Panc1 (cell line): Measurements from ENCODE around the gene ALG12. TPM values are rescaled to one million over a fixed set of nuclear protein-coding genes. Genes with fewer than 3 reads are reported as not detected.

Experiments used
- ATAC-seq: fragments of 200-7000 bp; cut with Tn5 transposase; 2 replicates; pipeline ENCODE4 v1.9.1; 2020; ENCODE audit warnings: mild to moderate bottlenecking, moderate library complexity
- BruUV-seq: library from RNA; stranded (reverse); fragments of 400-500 nt; replicated peaks from 2 replicates; lab custom pipeline; 2021; lab: Mats Ljungman, UMichigan
- CTCF ChIA-PET: fragments of 300-600 bp; sonication (Branson Sonifier 250); formaldehyde crosslinking; loops from one replicate; lab custom pipeline; 2022; ENCODE audit warnings: antibody characterized with exemption; lab: Charles Lee
- POLR2A ChIA-PET: fragments of 300-600 bp; sonication (Branson Sonifier 250); formaldehyde crosslinking; loops from one replicate; lab custom pipeline; 2022; ENCODE audit warnings: antibody characterized with exemption; lab: Charles Lee
- DNase-seq: peaks from one replicate; pipeline ENCODE4 v3.0.0-alpha.2; 2010; ENCODE audit warnings: low read depth, low spot score
- H3K27ac ChIP-seq: 2 replicates; pipeline ENCODE4 v1.5.1; 2011; ENCODE audit warnings: mild to moderate bottlenecking, low read length, inconsistent platforms
- H3K27me3 ChIP-seq: fragments of 200-500 bp; sonication (Bioruptor generic); 2 replicates; pipeline ENCODE4 v1.6.0; 2014; ENCODE audit warnings: low read length, inconsistent platforms; ENCODE audit not compliant: control insufficient read depth, insufficient read depth
- H3K36me3 ChIP-seq: fragments of 200-500 bp; sonication (Bioruptor generic); 2 replicates; pipeline ENCODE4 v1.5.1; 2014; ENCODE audit warnings: inconsistent platforms, mild to moderate bottlenecking, low read length, moderate library complexity; ENCODE audit not compliant: control insufficient read depth, insufficient read depth
- H3K4me1 ChIP-seq: 2 replicates; pipeline ENCODE4 v1.5.1; 2011; ENCODE audit warnings: inconsistent platforms, mild to moderate bottlenecking, low read length, moderate library complexity; ENCODE audit not compliant: control insufficient read depth, insufficient read depth
- H3K4me3 ChIP-seq, 2 experiments: 2 replicates each; pipeline ENCODE4 v1.5.1; 2011 to 2012; ENCODE audit warnings: low read depth in 2 of 2, low read length in 2 of 2, mild to moderate bottlenecking in 2 of 2, inconsistent platforms in 1 of 2, moderate library complexity in 1 of 2
- H3K9me3 ChIP-seq: fragments of 200-500 bp; sonication (Bioruptor generic); 2 replicates; pipeline ENCODE4 v1.5.1; 2014; ENCODE audit warnings: low read depth, mild to moderate bottlenecking, inconsistent platforms, low read length, moderate library complexity; ENCODE audit not compliant: control insufficient read depth, insufficient read depth
- CTCF ChIP-seq: fragments of 450-650 bp; IDR thresholded peaks from 2 replicates; pipeline ENCODE4 v1.5.1; 2017; ENCODE audit warnings: mild to moderate bottlenecking
- POLR2AphosphoS5 ChIP-seq: IDR thresholded peaks from 2 replicates; pipeline ENCODE4 v1.6.1; 2012; ENCODE audit warnings: mild to moderate bottlenecking, low read depth, low read length, moderate library complexity
- REST ChIP-seq, 2 experiments: IDR thresholded peaks; 2 replicates each; pipeline ENCODE4 v1.6.1; 2011 to 2012; ENCODE audit warnings: low read depth in 2 of 2, control low read depth in 1 of 2, low read length in 1 of 2, mild to moderate bottlenecking in 1 of 2, moderate library complexity in 1 of 2; ENCODE audit not compliant: insufficient read depth in 1 of 2
- SIN3A ChIP-seq: IDR thresholded peaks from 2 replicates; pipeline ENCODE4 v1.6.1; 2012; ENCODE audit warnings: low read depth, mild to moderate bottlenecking, low read length, moderate library complexity, borderline replicate concordance; ENCODE audit not compliant: insufficient read depth
- TCF7L2 ChIP-seq: IDR thresholded peaks from 2 replicates; pipeline ENCODE4 v1.6.1; 2011; ENCODE audit warnings: mild to moderate bottlenecking, low read depth, low read length, inconsistent platforms
- in situ Hi-C: cut with HindIII; loops from 2 replicates; pipeline ENCODE4 v1.10.0; 2016; ENCODE audit warnings: low sequenced_read_pairs, low pct_unique_long_range_greater_than_20kb
- intact Hi-C: fragments of 100-400 bp; cut with micrococcal nuclease; formaldehyde crosslinking; loops from one replicate; pipeline ENCODE4 v1.10.0; 2022; ENCODE audit not compliant: unreplicated experiment
- total RNA-seq: library from RNA; stranded (reverse); gene quantifications from one replicate; pipeline ENCODE4 v1.2.1, GENCODE V29; 2021; ENCODE audit not compliant: unreplicated experiment

The ALG12 gene
- total RNA-seq, 1 experiment from 2014 or later = 23.4 TPM

- Histone ChIP-seq H3K4me3 (peak overlapping the region; percentile 51 to 70), H3K9me3 (no peaks in the 10 kb centered on the region), H3K36me3 (no peaks in the 10 kb centered on the region; the same call in none of the 2 replicates), H3K27me3 (no peaks in the 10 kb centered on the region), H3K27ac (peak overlapping the region; percentile 94), H3K4me1 (peaks cover 36% of the 10 kb centered on the region)
- intact Hi-C loops (no loop called here), in situ Hi-C loops (no loop called here)
- TF ChIP-seq POLR2AphosphoS5 (no peak), REST (IDR thresholded peaks at IDR 0.05; ENCODE audit: insufficient read depth in 1 of 2, low read depth in 2 of 2, low read length in 1 of 2) (no peak), TCF7L2 (no peak), CTCF (no peak), SIN3A (no peak)
- ATAC-seq = peak; percentile 37
- CTCF ChIA-PET = no interaction called here
- POLR2A ChIA-PET = interaction anchor here (0.6 kb wide), 2 partner anchors 43 to 218 kb away, joined by 3 to 5 read pairs; no protein-coding TSS in a partner anchor
- DNase-seq = no peak
- TSS peak; percentile 98 for BruUV-seq
Measured at GRCh38 chr22:49959782-49960158, 41.5 kb upstream of the ALG12 start.

GRCh38 chr22:49958931-49959781 is 40.9 kb upstream of the ALG12 start:
- CTCF ChIA-PET = no interaction called here
- Histone ChIP-seq H3K4me3 (peak overlapping the region; percentile 51 to 70), H3K27ac (peak overlapping the region; percentile 94), H3K27me3 (no peaks in the 10 kb centered on the region), H3K9me3 (no peaks in the 10 kb centered on the region), H3K4me1 (peaks cover 35% of the 10 kb centered on the region), H3K36me3 (no peaks in the 10 kb centered on the region; the same call in none of the 2 replicates)
- DNase-seq = no peak
- POLR2A ChIA-PET = interaction anchor here (0.6 kb wide), 1 partner anchor 217 kb away, joined by 3 read pairs; no protein-coding TSS in a partner anchor
- intact Hi-C loops (no loop called here), in situ Hi-C loops (no loop called here)
- no peak for ATAC-seq
- no TSS peak for BruUV-seq
- no peak for TF ChIP-seq POLR2AphosphoS5
- TF ChIP-seq TCF7L2 = 0 out of 2 replicates have a peak, but pooled peaks have one; percentile 29
